Measurements from ENCODE around the gene HLA-DQB2. TPM values are rescaled to one million over a fixed set of nuclear protein-coding genes. Genes with fewer than 3 reads are reported as not detected.

The HLA-DQB2 gene
- total RNA-seq, 1 experiment from 2014 or later, result not detected

DNA sequence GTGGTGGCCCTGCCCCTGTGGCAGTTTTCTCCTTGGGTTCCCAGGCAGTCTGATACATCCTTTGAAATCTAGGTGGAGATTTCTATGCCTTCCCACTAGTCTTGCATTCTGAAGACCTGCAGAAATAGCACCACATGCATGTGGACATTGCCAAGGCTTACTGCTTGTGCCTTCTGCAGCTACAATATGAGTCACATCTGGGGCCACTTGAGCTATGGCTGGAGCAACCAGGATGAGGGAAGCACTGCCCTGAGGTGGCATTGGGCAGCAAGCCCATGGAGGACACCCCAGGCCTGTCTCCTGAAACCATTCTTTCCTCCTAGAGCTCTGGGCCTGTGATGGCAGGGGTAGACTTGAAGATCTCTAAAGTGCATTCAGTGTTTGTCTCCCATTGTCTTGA is 15.7 kb upstream of the HLA-DQB2 start:
- H3K4me1 Mint-ChIP-seq (ENCODE audit: insufficient read depth, unreplicated experiment), result no peaks in the 10 kb centered on the region
- H3K27ac Mint-ChIP-seq (ENCODE audit: low read depth, unreplicated experiment), result no peak overlapping the region
- TF ChIP-seq, protein P1, sequence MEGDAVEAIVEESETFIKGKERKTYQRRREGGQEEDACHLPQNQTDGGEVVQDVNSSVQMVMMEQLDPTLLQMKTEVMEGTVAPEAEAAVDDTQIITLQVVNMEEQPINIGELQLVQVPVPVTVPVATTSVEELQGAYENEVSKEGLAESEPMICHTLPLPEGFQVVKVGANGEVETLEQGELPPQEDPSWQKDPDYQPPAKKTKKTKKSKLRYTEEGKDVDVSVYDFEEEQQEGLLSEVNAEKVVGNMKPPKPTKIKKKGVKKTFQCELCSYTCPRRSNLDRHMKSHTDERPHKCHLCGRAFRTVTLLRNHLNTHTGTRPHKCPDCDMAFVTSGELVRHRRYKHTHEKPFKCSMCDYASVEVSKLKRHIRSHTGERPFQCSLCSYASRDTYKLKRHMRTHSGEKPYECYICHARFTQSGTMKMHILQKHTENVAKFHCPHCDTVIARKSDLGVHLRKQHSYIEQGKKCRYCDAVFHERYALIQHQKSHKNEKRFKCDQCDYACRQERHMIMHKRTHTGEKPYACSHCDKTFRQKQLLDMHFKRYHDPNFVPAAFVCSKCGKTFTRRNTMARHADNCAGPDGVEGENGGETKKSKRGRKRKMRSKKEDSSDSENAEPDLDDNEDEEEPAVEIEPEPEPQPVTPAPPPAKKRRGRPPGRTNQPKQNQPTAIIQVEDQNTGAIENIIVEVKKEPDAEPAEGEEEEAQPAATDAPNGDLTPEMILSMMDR (IDR thresholded peaks at IDR 0.05; ENCODE audit: unreplicated experiment), result no peak
- intact Hi-C loops (cut with micrococcal nuclease), result no loop called here
- no TSS peak for BruUV-seq (replicated peaks)
- no peak for DNase-seq (ENCODE audit: unreplicated experiment)
- POLR2A ChIA-PET, result no interaction called here
- H3K4me3 Mint-ChIP-seq (ENCODE audit: unreplicated experiment), result no peak overlapping the region
- CTCF ChIA-PET, result no interaction called here
- H3K36me3 Mint-ChIP-seq (ENCODE audit: insufficient read depth, unreplicated experiment), result peaks cover 6% of the 10 kb centered on the region
- H3K9me3 Mint-ChIP-seq (ENCODE audit: unreplicated experiment), result no peaks in the 10 kb centered on the region
- peaks cover 91% of the 10 kb centered on the region for H3K27me3 Mint-ChIP-seq (ENCODE audit: insufficient read depth, unreplicated experiment)

DNA sequence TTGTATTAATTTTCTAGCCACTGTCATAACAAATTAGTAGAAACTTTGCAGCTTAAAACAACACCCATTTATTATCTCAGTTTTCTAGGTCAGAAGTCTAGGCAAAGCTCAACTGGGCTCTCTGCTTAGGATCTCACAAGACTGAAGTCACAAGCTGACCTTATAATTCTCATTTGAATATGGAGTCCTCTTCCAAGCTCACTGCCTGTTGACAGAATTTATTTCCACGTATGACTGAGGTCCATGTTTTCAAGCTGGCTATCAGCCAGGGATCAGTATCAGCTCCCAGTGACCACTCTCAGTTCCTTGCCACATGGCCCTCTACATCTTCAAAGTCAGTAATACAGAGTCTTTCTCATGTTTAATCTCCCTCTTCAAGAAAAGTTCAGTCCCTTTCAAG is 11.7 kb upstream of the HLA-DQB2 start:
- TF ChIP-seq, protein P1 (IDR thresholded peaks at IDR 0.05; ENCODE audit: unreplicated experiment), result no peak

DNA sequence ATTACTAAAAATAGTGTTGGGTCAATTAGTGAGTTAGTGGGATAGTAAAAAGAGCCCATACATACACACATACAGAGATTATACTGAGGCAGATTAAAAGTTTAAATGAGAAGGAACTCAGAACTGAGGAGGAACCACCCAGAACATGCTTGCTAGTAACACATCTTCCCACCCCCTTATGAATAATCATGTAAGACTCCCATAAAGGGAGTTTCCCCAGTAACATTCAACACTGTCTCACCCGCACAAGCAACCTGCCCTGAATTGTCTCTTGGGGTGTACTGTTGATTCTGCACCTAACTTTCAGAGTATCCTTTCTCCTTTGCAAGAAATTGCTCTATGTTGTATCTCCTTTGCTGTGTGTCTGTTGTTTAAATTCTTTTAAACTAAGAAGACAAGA is 11.1 kb upstream of the HLA-DQB2 start:
- intact Hi-C loops (cut with micrococcal nuclease), result no loop called here
- BruUV-seq (replicated peaks), result no TSS peak
- Mint-ChIP-seq H3K36me3 (ENCODE audit: insufficient read depth, unreplicated experiment) (peaks cover 6% of the 10 kb centered on the region), H3K4me3 (ENCODE audit: unreplicated experiment) (no peak overlapping the region), H3K27me3 (ENCODE audit: insufficient read depth, unreplicated experiment) (peaks cover 91% of the 10 kb centered on the region), H3K4me1 (ENCODE audit: insufficient read depth, unreplicated experiment) (no peaks in the 10 kb centered on the region), H3K9me3 (ENCODE audit: unreplicated experiment) (no peaks in the 10 kb centered on the region), H3K27ac (ENCODE audit: low read depth, unreplicated experiment) (no peak overlapping the region)
- TF ChIP-seq, protein P1 (IDR thresholded peaks at IDR 0.05; ENCODE audit: unreplicated experiment), result no peak
- no peak for DNase-seq (ENCODE audit: unreplicated experiment)
- CTCF ChIA-PET, result interaction anchor here (0.6 to 2.0 kb wide), 3 partner anchors 11 to 71 kb away, joined by 3 to 5 read pairs (median 3); no protein-coding TSS in a partner anchor
- POLR2A ChIA-PET, result no interaction called here

More for the DNA sequence above, 11.7 kb upstream of the HLA-DQB2 start:
- Mint-ChIP-seq H3K9me3 (ENCODE audit: unreplicated experiment) (no peaks in the 10 kb centered on the region), H3K27me3 (ENCODE audit: insufficient read depth, unreplicated experiment) (peaks cover 91% of the 10 kb centered on the region), H3K27ac (ENCODE audit: low read depth, unreplicated experiment) (no peak overlapping the region), H3K36me3 (ENCODE audit: insufficient read depth, unreplicated experiment) (peaks cover 6% of the 10 kb centered on the region), H3K4me3 (ENCODE audit: unreplicated experiment) (no peak overlapping the region), H3K4me1 (ENCODE audit: insufficient read depth, unreplicated experiment) (no peaks in the 10 kb centered on the region)
- no TSS peak for BruUV-seq (replicated peaks)
- intact Hi-C loops (cut with micrococcal nuclease), result no loop called here
- DNase-seq (ENCODE audit: unreplicated experiment), result no peak
- ChIA-PET CTCF (interaction anchor here (0.6 to 1.9 kb wide), 2 partner anchors 12 to 15 kb away, joined by 3 to 6 read pairs; no protein-coding TSS in a partner anchor), POLR2A (no interaction called here)

DNA sequence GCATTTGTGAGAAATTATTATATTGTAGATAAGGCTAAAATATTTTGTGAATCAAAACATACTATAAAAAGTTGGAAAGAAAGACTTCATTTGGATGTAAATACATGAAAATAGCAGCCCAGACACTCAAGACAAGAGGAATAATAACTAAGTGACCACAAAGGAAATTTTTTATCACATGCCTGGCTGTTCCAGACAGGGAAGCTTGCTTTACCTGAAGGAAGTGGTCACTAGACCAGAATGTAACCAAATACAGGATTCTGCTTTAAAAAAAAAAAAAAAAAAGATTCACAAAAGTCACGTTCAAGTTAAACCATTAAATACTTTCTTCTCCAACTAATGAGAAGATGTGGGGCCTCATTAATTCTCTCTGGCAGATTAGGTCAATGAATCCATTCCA is 9.3 kb upstream of the HLA-DQB2 start:
- DNase-seq (ENCODE audit: unreplicated experiment), result no peak
- H3K4me3 Mint-ChIP-seq (ENCODE audit: unreplicated experiment), result no peak overlapping the region
- H3K9me3 Mint-ChIP-seq (ENCODE audit: unreplicated experiment), result no peaks in the 10 kb centered on the region
- no peak overlapping the region for H3K27ac Mint-ChIP-seq (ENCODE audit: low read depth, unreplicated experiment)
- no TSS peak for BruUV-seq (replicated peaks)
- TF ChIP-seq, protein P1 (IDR thresholded peaks at IDR 0.05; ENCODE audit: unreplicated experiment), result no peak
- no peaks in the 10 kb centered on the region for H3K4me1 Mint-ChIP-seq (ENCODE audit: insufficient read depth, unreplicated experiment)
- ChIA-PET POLR2A (interaction anchor here (0.6 kb wide), 1 partner anchor 939 kb away, joined by 3 read pairs; no protein-coding TSS in a partner anchor), CTCF (interaction anchor here (2.0 kb wide), 1 partner anchor 13 kb away, joined by 5 read pairs; no protein-coding TSS in a partner anchor)
- peaks cover 99% of the 10 kb centered on the region for H3K27me3 Mint-ChIP-seq (ENCODE audit: insufficient read depth, unreplicated experiment)
- intact Hi-C loops (cut with micrococcal nuclease), result no loop called here
- H3K36me3 Mint-ChIP-seq (ENCODE audit: insufficient read depth, unreplicated experiment), result peaks cover 6% of the 10 kb centered on the region
